ENCODE results near the gene FCN3. TPM values are rescaled to one million over a fixed set of nuclear protein-coding genes. Genes with fewer than 3 reads are reported as not detected.
A peak's percentile ranks its signal among the peaks of the same experiment; 100 is the strongest.

Gene FCN3
- total and polyA plus RNA-seq, 9 donors = 0.35 to 7.6 (median 2.4) TPM

GRCh38 chr1:27405074-27405473 lies 30.4 kb upstream of the FCN3 start:
- no peak for TF ChIP-seq EP300 (IDR thresholded peaks at IDR 0.05)
- TF ChIP-seq POLR2A (IDR thresholded peaks at IDR 0.05) = no peak
- TF ChIP-seq, protein P1, sequence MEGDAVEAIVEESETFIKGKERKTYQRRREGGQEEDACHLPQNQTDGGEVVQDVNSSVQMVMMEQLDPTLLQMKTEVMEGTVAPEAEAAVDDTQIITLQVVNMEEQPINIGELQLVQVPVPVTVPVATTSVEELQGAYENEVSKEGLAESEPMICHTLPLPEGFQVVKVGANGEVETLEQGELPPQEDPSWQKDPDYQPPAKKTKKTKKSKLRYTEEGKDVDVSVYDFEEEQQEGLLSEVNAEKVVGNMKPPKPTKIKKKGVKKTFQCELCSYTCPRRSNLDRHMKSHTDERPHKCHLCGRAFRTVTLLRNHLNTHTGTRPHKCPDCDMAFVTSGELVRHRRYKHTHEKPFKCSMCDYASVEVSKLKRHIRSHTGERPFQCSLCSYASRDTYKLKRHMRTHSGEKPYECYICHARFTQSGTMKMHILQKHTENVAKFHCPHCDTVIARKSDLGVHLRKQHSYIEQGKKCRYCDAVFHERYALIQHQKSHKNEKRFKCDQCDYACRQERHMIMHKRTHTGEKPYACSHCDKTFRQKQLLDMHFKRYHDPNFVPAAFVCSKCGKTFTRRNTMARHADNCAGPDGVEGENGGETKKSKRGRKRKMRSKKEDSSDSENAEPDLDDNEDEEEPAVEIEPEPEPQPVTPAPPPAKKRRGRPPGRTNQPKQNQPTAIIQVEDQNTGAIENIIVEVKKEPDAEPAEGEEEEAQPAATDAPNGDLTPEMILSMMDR (IDR thresholded peaks at IDR 0.05) = no peak
- H3K27me3 ChIP-seq = no peaks in the 10 kb centered on the region
- DNase-seq = no peak
- H3K4me1 ChIP-seq (ENCODE audit: insufficient read depth) = peaks cover 6% of the 10 kb centered on the region
- H3K4me3 ChIP-seq = no peak overlapping the region
- WGBS, 3 donors = 72 to 78% (median 75%) methylated on average over 13 of the region's 13 CpGs
- H3K27ac ChIP-seq = no peak overlapping the region
- no peaks in the 10 kb centered on the region for H3K36me3 ChIP-seq
- intact Hi-C loops (cut with DNase I) = loop anchor here in 1 of 4 donors (10.0 kb wide), 1 partner anchor 260 kb away; no protein-coding TSS in a partner anchor
- no peaks in the 10 kb centered on the region for H3K9me3 ChIP-seq

DNA sequence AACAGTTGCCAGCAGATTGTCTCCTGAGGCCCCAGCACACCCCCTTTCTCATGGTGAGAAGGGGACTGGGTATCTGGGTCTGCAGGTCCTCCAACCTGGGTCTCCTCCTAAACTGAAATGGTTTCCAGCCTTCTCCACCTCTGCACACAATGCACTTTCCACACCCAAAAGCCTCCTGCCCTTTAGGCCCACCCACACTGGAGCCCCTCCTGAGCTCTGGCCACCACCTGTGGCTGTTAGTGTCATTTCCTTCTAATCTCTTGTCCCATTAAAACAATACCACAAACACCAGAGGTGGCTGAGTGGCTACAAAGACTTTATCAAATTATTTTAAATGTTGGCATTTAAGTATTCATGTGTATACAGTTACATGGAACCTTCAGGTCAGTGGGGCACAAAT lies 29.3 kb upstream of the FCN3 start:
- Histone ChIP-seq H3K36me3 (no peaks in the 10 kb centered on the region), H3K27ac (peak overlapping the region in 1 of 2 donors; percentile 55), H3K4me1 (ENCODE audit: insufficient read depth) (peaks cover 6% of the 10 kb centered on the region), H3K4me3 (no peak overlapping the region), H3K9me3 (no peaks in the 10 kb centered on the region), H3K27me3 (no peaks in the 10 kb centered on the region)
- intact Hi-C loops (cut with DNase I) = loop anchor here (5.0 to 10.0 kb wide), 2 partner anchors 203 to 261 kb away; no protein-coding TSS in a partner anchor
- DNase-seq = no peak
- TF ChIP-seq EP300 (IDR thresholded peaks at IDR 0.05) (no peak), POLR2A (IDR thresholded peaks at IDR 0.05) (no peak)

- Histone ChIP-seq H3K4me3 (no peak overlapping the region), H3K9me3 (no peaks in the 10 kb centered on the region), H3K36me3 (no peaks in the 10 kb centered on the region), H3K27me3 (no peaks in the 10 kb centered on the region), H3K4me1 (ENCODE audit: insufficient read depth) (peaks cover 6% of the 10 kb centered on the region), H3K27ac (peak overlapping the region in 1 of 2 donors; percentile 55)
- intact Hi-C loops (cut with DNase I) = loop anchor here (5.0 to 10.0 kb wide), 2 partner anchors 204 to 262 kb away; no protein-coding TSS in a partner anchor
- WGBS, 3 donors = 39 to 56% (median 44%) methylated on average over 24 of the region's 24 CpGs
- peak; percentile 54 to 67 (median 60) for DNase-seq
- TF ChIP-seq, protein P1 (IDR thresholded peaks at IDR 0.05) = peak in 1 of 3 donors; percentile 25
- no peak for TF ChIP-seq EP300 (IDR thresholded peaks at IDR 0.05)
- TF ChIP-seq POLR2A (IDR thresholded peaks at IDR 0.05) = no peak
These were observed 28.6 kb upstream of the FCN3 start for GRCh38 chr1:27403065-27403726.

- H3K27me3 ChIP-seq = no peaks in the 10 kb centered on the region
- TF ChIP-seq, protein P1 (IDR thresholded peaks at IDR 0.05) = peak in 2 of 3 donors; percentile 37 to 48
- TF ChIP-seq EP300 (IDR thresholded peaks at IDR 0.05) (no peak), POLR2A (IDR thresholded peaks at IDR 0.05) (no peak)
- DNase-seq = peak; percentile 71 to 82 (median 72)
- 22 to 26% (median 25%) methylated on average over 8 of the region's 8 CpGs for WGBS, 3 donors
- no peaks in the 10 kb centered on the region for H3K36me3 ChIP-seq
- peaks cover 6% of the 10 kb centered on the region for H3K4me1 ChIP-seq (ENCODE audit: insufficient read depth)
- intact Hi-C loops (cut with DNase I) = loop anchor here (5.0 to 10.0 kb wide), 2 partner anchors 205 to 262 kb away; no protein-coding TSS in a partner anchor
- no peaks in the 10 kb centered on the region for H3K9me3 ChIP-seq
- no peak overlapping the region for H3K4me3 ChIP-seq
- H3K27ac ChIP-seq = peak overlapping the region in 1 of 2 donors; percentile 55
These were observed 27.7 kb upstream of the FCN3 start for GRCh38 chr1:27402349-27402754.

- TF ChIP-seq, protein P1 (IDR thresholded peaks at IDR 0.05) = no peak
- no peak for TF ChIP-seq POLR2A (IDR thresholded peaks at IDR 0.05)
- TF ChIP-seq EP300 (IDR thresholded peaks at IDR 0.05) = no peak
- intact Hi-C loops (cut with DNase I) = loop anchor here (5.0 to 10.0 kb wide), 2 partner anchors 206 to 264 kb away; no protein-coding TSS in a partner anchor
- DNase-seq = no peak
- no peak overlapping the region for H3K27ac ChIP-seq
- no peaks in the 10 kb centered on the region for H3K27me3 ChIP-seq
- WGBS, 3 donors = 67 to 82% (median 80%) methylated on average over 5 of the region's 5 CpGs
- H3K36me3 ChIP-seq = no peaks in the 10 kb centered on the region
- no peaks in the 10 kb centered on the region for H3K9me3 ChIP-seq
- H3K4me3 ChIP-seq = no peak overlapping the region
- peaks cover 6% of the 10 kb centered on the region for H3K4me1 ChIP-seq (ENCODE audit: insufficient read depth)
These were observed 26.3 kb upstream of the FCN3 start for GRCh38 chr1:27400963-27401341.

All from ovary (tissue), 9 donors.